ENCODE data around the gene FIGN. TPM values are rescaled to one million over a fixed set of nuclear protein-coding genes. Genes with fewer than 3 reads are reported as not detected.

The FIGN gene
- total and polyA plus RNA-seq, 2 donors (not counting 1 experiment from before 2014, with no cell fraction given): not detected

- POLR2A ChIA-PET: no interaction called here
Measured at GRCh38 chr2:163692611-163693482, 43.0 kb downstream of the FIGN start.

More at GRCh38 chr2:163692611-163693482, 43.0 kb downstream of the FIGN start:
- Histone ChIP-seq H3K4me2 (replicated peaks; ENCODE audit: low read depth, low read length, poor library complexity, severe bottlenecking) (no peak overlapping the region), H3K36me3 (replicated peaks in 1 of 2; ENCODE audit: control extremely low read depth in 1 of 2, control insufficient read depth in 1 of 2, extremely low read depth in 1 of 2, insufficient read depth in 2 of 2, low read length in 1 of 2) (no peaks in the 10 kb centered on the region), H3K9me3 (ENCODE audit: control extremely low read depth in 1 of 3, control insufficient read depth in 2 of 3, insufficient read depth in 1 of 3, low read length in 2 of 3) (no peaks in the 10 kb centered on the region), H3K27ac (ENCODE audit: low read length in 2 of 2) (no peak overlapping the region), H3K79me2 (ENCODE audit: control insufficient read depth, insufficient read depth, low read length) (no peaks in the 10 kb centered on the region), H3K27me3 (replicated peaks in 1 of 4; ENCODE audit: control extremely low read depth in 1 of 4, control insufficient read depth in 3 of 4, insufficient read depth in 4 of 4, low read length in 3 of 4) (no peaks in the 10 kb centered on the region), H3K4me3 (ENCODE audit: control extremely low read depth in 1 of 5, extremely low read depth in 1 of 5, insufficient read depth in 1 of 5, low read depth in 2 of 5, low read length in 4 of 5) (no peak overlapping the region), H2AFZ (ENCODE audit: insufficient read depth, low read depth, low read length, poor library complexity, severe bottlenecking) (no peak overlapping the region), H4K20me1 (ENCODE audit: control insufficient read depth, insufficient read depth, low read length, poor library complexity, severe bottlenecking) (no peaks in the 10 kb centered on the region), H3K4me1 (ENCODE audit: control insufficient read depth in 2 of 2, insufficient read depth in 2 of 2, low read length in 2 of 2) (no peaks in the 10 kb centered on the region), H3K9ac (ENCODE audit: low read length) (no peak overlapping the region)
- H3K27me3 Mint-ChIP-seq: no peaks in the 10 kb centered on the region
- no peak for ATAC-seq (ENCODE audit: low read depth)
- CTCF ChIA-PET: no interaction called here
- TF ChIP-seq EZH2 (IDR thresholded peaks at IDR 0.05; ENCODE audit: borderline replicate concordance, insufficient read depth, low read depth, low read length, poor library complexity, severe bottlenecking) (no peak), CTCF (IDR thresholded peaks at IDR 0.05) (no peak)
- DNase-seq: no peak
- 86% methylated on average over 7 of the region's 7 CpGs for WGBS (ENCODE audit: insufficient coverage)
- H3K4me1 Mint-ChIP-seq: no peaks in the 10 kb centered on the region
- intact Hi-C loops (cut with micrococcal nuclease): no loop called here
- no peak overlapping the region for H3K4me3 Mint-ChIP-seq
- no peaks in the 10 kb centered on the region for H3K9me3 Mint-ChIP-seq (ENCODE audit: insufficient read depth)
- no peak overlapping the region for H3K27ac Mint-ChIP-seq
